ENCODE data around the gene OLFML2B. TPM values are rescaled to one million over a fixed set of nuclear protein-coding genes. Genes with fewer than 3 reads are reported as not detected.

The OLFML2B gene
- total RNA-seq, 1 experiment from 2014 or later = 1.4 TPM

DNA sequence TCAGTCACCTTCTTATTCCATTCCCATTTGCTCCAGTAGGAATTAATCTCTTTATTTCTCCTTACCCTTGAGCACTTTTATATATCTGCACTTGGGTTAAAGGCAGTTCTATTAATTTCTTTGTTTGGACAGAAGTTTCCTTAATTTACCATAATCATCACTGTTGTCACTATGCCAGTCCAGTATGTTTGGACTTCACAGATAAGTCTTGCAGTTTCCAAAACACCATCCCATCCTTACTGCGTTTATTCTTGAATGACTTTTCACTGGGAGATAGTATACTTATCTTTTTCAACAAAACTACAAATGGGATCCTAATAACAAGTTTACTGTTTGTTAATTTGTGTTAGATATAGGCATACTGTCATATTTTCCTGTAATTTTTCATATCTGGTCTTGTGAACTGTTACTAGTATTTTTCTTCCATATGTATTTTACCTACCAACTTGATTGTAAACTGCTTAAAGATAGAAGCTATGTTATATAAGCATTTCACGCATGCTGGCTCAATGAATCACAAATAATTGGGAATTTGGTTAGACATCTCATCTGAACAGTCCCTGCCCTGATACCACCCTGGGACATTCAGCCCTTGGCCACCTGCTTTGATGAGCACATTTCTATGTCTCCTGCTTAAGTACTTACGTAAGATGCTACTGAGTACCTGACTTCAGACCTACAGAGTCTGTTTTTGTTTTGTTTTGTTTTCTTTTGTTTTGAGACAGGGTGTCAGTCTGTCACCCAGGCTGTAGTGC, 78.2 kb downstream of the OLFML2B start:
- Histone ChIP-seq H3K18ac (ENCODE audit: insufficient read length, low read depth, low read length) (no peak overlapping the region), H3K27ac (ENCODE audit: insufficient read length, low read depth, low read length) (no peak overlapping the region), H3K79me1 (ENCODE audit: insufficient read depth, low read depth, low read length, poor library complexity, severe bottlenecking) (no peaks in the 10 kb centered on the region), H2AK5ac (ENCODE audit: insufficient read length, low read length) (no peak overlapping the region), H2AFZ (ENCODE audit: low read length) (no peak overlapping the region), H2BK20ac (ENCODE audit: low read depth, low read length, poor library complexity, severe bottlenecking) (no peak overlapping the region), H4K20me1 (ENCODE audit: control insufficient read depth, insufficient read depth, insufficient read length) (no peaks in the 10 kb centered on the region), H4K91ac (ENCODE audit: insufficient read length, low read depth, low read length) (no peak overlapping the region), H3K4me2 (ENCODE audit: insufficient read depth, insufficient read length, low read length) (no peak overlapping the region), H3K56ac (ENCODE audit: insufficient read length, low read depth, low read length) (no peak overlapping the region), H3K9me3 (ENCODE audit: control insufficient read depth, low read depth, low read length) (no peaks in the 10 kb centered on the region), H3K4me1 (ENCODE audit: insufficient read depth, low read length) (no peaks in the 10 kb centered on the region; the same call in 1 of the 2 replicates), H3K9ac (ENCODE audit: extremely low read depth, insufficient read length, low read length) (no peak overlapping the region), H4K5ac (ENCODE audit: insufficient read length, low read depth, low read length) (no peak overlapping the region), H2BK120ac (ENCODE audit: low read depth, low read length, poor library complexity, severe bottlenecking) (no peak overlapping the region), H2BK5ac (ENCODE audit: insufficient read length, low read length) (no peak overlapping the region), H3K14ac (ENCODE audit: insufficient read depth, low read length) (0 out of 2 replicates have a peak overlapping the region, but pooled peaks have one; percentile 52), H3T11ph (ENCODE audit: low read length) (no peak overlapping the region), H3K4ac (ENCODE audit: low read depth, low read length) (no peak overlapping the region), H2BK12ac (ENCODE audit: insufficient read length, low read depth, low read length) (no peak overlapping the region), H3K23ac (ENCODE audit: insufficient read length, low read depth, low read length) (no peak overlapping the region), H3K23me2 (ENCODE audit: insufficient read length, low read depth, low read length, poor library complexity, severe bottlenecking) (no peaks in the 10 kb centered on the region), H2BK15ac (ENCODE audit: low read depth, low read length) (no peak overlapping the region), H3K27me3 (ENCODE audit: insufficient read depth, low read length) (no peaks in the 10 kb centered on the region), H4K8ac (replicated peaks; ENCODE audit: insufficient read length, low read depth, low read length) (no peak overlapping the region), H3K79me2 (ENCODE audit: insufficient read depth, low read length) (no peaks in the 10 kb centered on the region)
- TF ChIP-seq, protein P1, sequence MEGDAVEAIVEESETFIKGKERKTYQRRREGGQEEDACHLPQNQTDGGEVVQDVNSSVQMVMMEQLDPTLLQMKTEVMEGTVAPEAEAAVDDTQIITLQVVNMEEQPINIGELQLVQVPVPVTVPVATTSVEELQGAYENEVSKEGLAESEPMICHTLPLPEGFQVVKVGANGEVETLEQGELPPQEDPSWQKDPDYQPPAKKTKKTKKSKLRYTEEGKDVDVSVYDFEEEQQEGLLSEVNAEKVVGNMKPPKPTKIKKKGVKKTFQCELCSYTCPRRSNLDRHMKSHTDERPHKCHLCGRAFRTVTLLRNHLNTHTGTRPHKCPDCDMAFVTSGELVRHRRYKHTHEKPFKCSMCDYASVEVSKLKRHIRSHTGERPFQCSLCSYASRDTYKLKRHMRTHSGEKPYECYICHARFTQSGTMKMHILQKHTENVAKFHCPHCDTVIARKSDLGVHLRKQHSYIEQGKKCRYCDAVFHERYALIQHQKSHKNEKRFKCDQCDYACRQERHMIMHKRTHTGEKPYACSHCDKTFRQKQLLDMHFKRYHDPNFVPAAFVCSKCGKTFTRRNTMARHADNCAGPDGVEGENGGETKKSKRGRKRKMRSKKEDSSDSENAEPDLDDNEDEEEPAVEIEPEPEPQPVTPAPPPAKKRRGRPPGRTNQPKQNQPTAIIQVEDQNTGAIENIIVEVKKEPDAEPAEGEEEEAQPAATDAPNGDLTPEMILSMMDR (conservative IDR thresholded peaks at IDR 0.05) = no peak
- Mint-ChIP-seq H3K27me3 (ENCODE audit: low read depth) (no peaks in the 10 kb centered on the region), H3K27ac (peak overlapping the region; percentile 13 to 65 (median 40); a peak in 3 of 7 replicates), H3K9me3 (no peaks in the 10 kb centered on the region), H3K36me3 (ENCODE audit: insufficient read depth in 1 of 3, low read depth in 3 of 3) (no peaks in the 10 kb centered on the region), H3K4me1 (peaks cover 16 to 26% of the 10 kb centered on the region in 2 experiments), H3K4me3 (no peak overlapping the region; a peak in 1 of 5 replicates)
- WGBS (ENCODE audit: extremely low coverage, insufficient read length, low lambda C conversion rate) = no CpG with 5 or more reads among the region's 3 CpGs
- no peak for DNase-seq

Measured in H9 (cell line).